IMR-90 (cell line): ENCODE measurements around the gene ARID3C.
"Not testable (repeated sequence)": the region's sequence is repeated elsewhere in the genome, so short reads cannot be mapped to it uniquely, and the experiment has no call there.

ENCODE experiments used
- CHD1 ChIP-seq: IDR thresholded peaks from 2 replicates; pipeline ENCODE4 v1.6.1; 2012; ENCODE audit warnings: low read depth, low read length, improper control_type of control experiment
- CTCF ChIP-seq: conservative IDR thresholded peaks from 2 replicates; pipeline ENCODE4 v1.5.1; 2012; ENCODE audit warnings: mild to moderate bottlenecking, low read depth, low read length, improper control_type of control experiment
- ELK1 ChIP-seq: fragments of 150-350 bp; IDR thresholded peaks from 2 replicates; pipeline ENCODE4 v1.6.1; 2016; ENCODE audit warnings: low read depth, mild to moderate bottlenecking, low read length, moderate library complexity, borderline replicate concordance
- FOS ChIP-seq: fragments of 150-350 bp; IDR thresholded peaks from 2 replicates; pipeline ENCODE4 v1.6.1; 2016; ENCODE audit warnings: low read depth, low read length
- POLR2A ChIP-seq: IDR thresholded peaks from 2 replicates; pipeline ENCODE4 v1.6.1; 2012; ENCODE audit warnings: mild to moderate bottlenecking, low read depth, low read length
- RAD21 ChIP-seq: IDR thresholded peaks from 2 replicates; pipeline ENCODE4 v1.6.1; 2012; ENCODE audit warnings: low read length, improper control_type of control experiment
- RFX5 ChIP-seq: IDR thresholded peaks from 2 replicates; pipeline ENCODE4 v1.8.0; 2012; ENCODE audit warnings: low read depth, mild to moderate bottlenecking, low read length, moderate library complexity
- SMC3 ChIP-seq: fragments of 150-350 bp; IDR thresholded peaks from 2 replicates; pipeline ENCODE4 v1.6.1; 2016; ENCODE audit warnings: low read depth, mild to moderate bottlenecking, antibody characterized with exemption, low read length, moderate library complexity

- TF ChIP-seq CTCF, CHD1, POLR2A, RAD21, FOS, RFX5, SMC3, ELK1: not testable (repeated sequence)
These were observed 10.5 kb upstream of the ARID3C start for GRCh38 chr9:34639322-34639721.
